ENCODE measurements around the gene AK8.

DNA sequence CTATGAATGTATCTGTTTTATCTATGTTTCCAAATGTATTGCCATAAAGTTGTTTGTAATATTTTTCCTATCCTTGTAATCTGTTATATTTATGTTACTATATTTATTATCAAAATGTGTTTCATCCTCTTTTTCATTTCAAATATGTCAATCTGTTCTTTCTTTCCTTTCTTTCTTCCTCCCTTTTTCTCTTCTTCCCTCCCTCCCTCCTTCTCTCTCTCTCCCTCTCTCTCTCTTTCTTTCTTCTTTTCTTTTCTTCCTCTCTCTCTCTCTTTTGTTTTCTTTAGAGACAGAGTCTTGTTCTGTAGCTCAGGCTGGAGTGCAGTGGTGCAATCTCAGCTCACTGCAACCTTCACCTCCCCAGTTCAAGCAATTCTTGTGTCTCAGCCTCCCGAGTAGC, 116.5 kb downstream of the AK8 start:
- TF ChIP-seq, protein P1, sequence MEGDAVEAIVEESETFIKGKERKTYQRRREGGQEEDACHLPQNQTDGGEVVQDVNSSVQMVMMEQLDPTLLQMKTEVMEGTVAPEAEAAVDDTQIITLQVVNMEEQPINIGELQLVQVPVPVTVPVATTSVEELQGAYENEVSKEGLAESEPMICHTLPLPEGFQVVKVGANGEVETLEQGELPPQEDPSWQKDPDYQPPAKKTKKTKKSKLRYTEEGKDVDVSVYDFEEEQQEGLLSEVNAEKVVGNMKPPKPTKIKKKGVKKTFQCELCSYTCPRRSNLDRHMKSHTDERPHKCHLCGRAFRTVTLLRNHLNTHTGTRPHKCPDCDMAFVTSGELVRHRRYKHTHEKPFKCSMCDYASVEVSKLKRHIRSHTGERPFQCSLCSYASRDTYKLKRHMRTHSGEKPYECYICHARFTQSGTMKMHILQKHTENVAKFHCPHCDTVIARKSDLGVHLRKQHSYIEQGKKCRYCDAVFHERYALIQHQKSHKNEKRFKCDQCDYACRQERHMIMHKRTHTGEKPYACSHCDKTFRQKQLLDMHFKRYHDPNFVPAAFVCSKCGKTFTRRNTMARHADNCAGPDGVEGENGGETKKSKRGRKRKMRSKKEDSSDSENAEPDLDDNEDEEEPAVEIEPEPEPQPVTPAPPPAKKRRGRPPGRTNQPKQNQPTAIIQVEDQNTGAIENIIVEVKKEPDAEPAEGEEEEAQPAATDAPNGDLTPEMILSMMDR (IDR thresholded peaks at IDR 0.05) = no peak
- no peak for TF ChIP-seq POLR2AphosphoS5 (IDR thresholded peaks at IDR 0.05; ENCODE audit: insufficient read depth in 1 of 2, low read depth in 1 of 2)
- no peak for TF ChIP-seq POLR2A (IDR thresholded peaks at IDR 0.05)

Measured in vagina (tissue), 2 donors.